ENCODE measurements around the gene GUCY2F. TPM values are rescaled to one million over a fixed set of nuclear protein-coding genes. Genes with fewer than 3 reads are reported as not detected.
A peak's percentile ranks its signal among the peaks of the same experiment; 100 is the strongest.

The GUCY2F gene
- total and polyA plus RNA-seq, 2 donors (not counting 1 experiment from before 2014, with no cell fraction given): under 0.01 TPM; not detected in 1

DNA sequence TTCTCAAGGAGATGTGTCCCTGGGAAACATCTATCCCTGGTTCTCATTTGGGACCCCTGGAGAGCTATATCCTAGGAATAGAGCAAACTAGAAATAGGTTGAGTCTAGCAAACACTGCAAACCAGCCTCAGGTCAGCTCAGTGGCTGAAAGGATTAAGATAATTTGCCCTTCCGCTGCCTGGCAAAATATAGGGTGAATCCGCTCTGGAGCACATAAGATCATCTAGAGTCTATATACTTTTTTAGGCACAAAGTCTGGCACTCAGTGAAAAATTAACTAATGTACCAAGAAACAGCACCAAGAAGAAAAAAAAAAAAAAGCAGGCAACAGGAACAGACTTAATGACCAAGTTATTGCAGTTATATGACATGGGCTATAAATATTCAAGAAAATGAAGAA is 7.3 kb upstream of the GUCY2F start:
- no peaks in the 10 kb centered on the region for H3K79me2 ChIP-seq (ENCODE audit: control insufficient read depth, insufficient read depth, low read length)
- no peak overlapping the region for H3K9ac ChIP-seq (ENCODE audit: insufficient read depth, low read length)
- no peaks in the 10 kb centered on the region for H3K27me3 ChIP-seq (ENCODE audit: control insufficient read depth, insufficient read depth, low read length)
- no peak overlapping the region for H3K4me2 ChIP-seq (ENCODE audit: extremely low read depth, insufficient read depth, low read length)
- H3K4me3 ChIP-seq (replicated peaks in 1 of 4; ENCODE audit: control extremely low read depth in 1 of 4, insufficient read depth in 1 of 4, low read depth in 3 of 4, low read length in 4 of 4): no peak overlapping the region
- H2AFZ ChIP-seq (ENCODE audit: low read length): no peak overlapping the region
- H3K9me3 ChIP-seq (ENCODE audit: control insufficient read depth, insufficient read depth, low read depth, low read length): no peaks in the 10 kb centered on the region
- no peaks in the 10 kb centered on the region for H3K4me1 ChIP-seq (ENCODE audit: control insufficient read depth, extremely low read depth, insufficient read depth, low read length)
- no peaks in the 10 kb centered on the region for H4K20me1 ChIP-seq (ENCODE audit: control insufficient read depth, extremely low read depth, insufficient read depth, low read length)
- DNase-seq (ENCODE audit: low read depth in 2 of 2): no peak
- no peak overlapping the region for H3K27ac ChIP-seq (ENCODE audit: insufficient read depth, low read length)
- no peaks in the 10 kb centered on the region for H3K36me3 ChIP-seq (ENCODE audit: control insufficient read depth, insufficient read depth, low read length)
- no peak for TF ChIP-seq EZH2 (IDR thresholded peaks at IDR 0.05; ENCODE audit: low read length, missing control alignments)
- TF ChIP-seq, protein P1, sequence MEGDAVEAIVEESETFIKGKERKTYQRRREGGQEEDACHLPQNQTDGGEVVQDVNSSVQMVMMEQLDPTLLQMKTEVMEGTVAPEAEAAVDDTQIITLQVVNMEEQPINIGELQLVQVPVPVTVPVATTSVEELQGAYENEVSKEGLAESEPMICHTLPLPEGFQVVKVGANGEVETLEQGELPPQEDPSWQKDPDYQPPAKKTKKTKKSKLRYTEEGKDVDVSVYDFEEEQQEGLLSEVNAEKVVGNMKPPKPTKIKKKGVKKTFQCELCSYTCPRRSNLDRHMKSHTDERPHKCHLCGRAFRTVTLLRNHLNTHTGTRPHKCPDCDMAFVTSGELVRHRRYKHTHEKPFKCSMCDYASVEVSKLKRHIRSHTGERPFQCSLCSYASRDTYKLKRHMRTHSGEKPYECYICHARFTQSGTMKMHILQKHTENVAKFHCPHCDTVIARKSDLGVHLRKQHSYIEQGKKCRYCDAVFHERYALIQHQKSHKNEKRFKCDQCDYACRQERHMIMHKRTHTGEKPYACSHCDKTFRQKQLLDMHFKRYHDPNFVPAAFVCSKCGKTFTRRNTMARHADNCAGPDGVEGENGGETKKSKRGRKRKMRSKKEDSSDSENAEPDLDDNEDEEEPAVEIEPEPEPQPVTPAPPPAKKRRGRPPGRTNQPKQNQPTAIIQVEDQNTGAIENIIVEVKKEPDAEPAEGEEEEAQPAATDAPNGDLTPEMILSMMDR (conservative IDR thresholded peaks at IDR 0.05 in 1 of 2, IDR thresholded peaks at IDR 0.05 in 1 of 2; ENCODE audit: low read depth in 1 of 2, low read length in 2 of 2): no peak

DNA sequence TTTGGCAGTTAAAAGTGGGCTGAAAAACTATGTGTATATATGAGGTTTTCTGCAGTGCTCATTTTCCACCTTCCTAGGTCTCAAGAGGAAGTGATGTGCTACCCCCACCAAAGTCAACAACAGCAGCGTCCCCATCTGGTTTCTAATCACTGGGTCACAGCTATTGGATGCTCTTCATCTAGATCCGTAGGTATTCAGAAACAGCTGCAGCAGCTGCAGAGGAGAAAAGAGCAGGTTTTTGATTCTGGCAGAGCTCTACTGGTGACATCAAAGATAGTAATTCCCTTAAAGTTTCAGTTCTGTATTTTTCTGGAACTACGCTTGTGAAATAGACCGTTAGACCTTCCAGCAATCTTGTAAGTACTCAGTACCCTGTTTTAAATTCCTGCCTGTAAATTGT is 5.8 kb upstream of the GUCY2F start:
- no peaks in the 10 kb centered on the region for H3K4me1 ChIP-seq (ENCODE audit: control insufficient read depth, extremely low read depth, insufficient read depth, low read length)
- no peaks in the 10 kb centered on the region for H3K36me3 ChIP-seq (ENCODE audit: control insufficient read depth, insufficient read depth, low read length)
- no peak overlapping the region for H3K4me3 ChIP-seq (replicated peaks in 1 of 4; ENCODE audit: control extremely low read depth in 1 of 4, insufficient read depth in 1 of 4, low read depth in 3 of 4, low read length in 4 of 4)
- no peaks in the 10 kb centered on the region for H3K9me3 ChIP-seq (ENCODE audit: control insufficient read depth, insufficient read depth, low read depth, low read length)
- no peak overlapping the region for H2AFZ ChIP-seq (ENCODE audit: low read length)
- H3K27ac ChIP-seq (ENCODE audit: insufficient read depth, low read length): no peak overlapping the region
- H3K4me2 ChIP-seq (ENCODE audit: extremely low read depth, insufficient read depth, low read length): no peak overlapping the region
- H3K9ac ChIP-seq (ENCODE audit: insufficient read depth, low read length): no peak overlapping the region
- no peaks in the 10 kb centered on the region for H3K27me3 ChIP-seq (ENCODE audit: control insufficient read depth, insufficient read depth, low read length)
- no peaks in the 10 kb centered on the region for H4K20me1 ChIP-seq (ENCODE audit: control insufficient read depth, extremely low read depth, insufficient read depth, low read length)
- DNase-seq (ENCODE audit: low read depth in 2 of 2): no peak
- TF ChIP-seq EZH2 (IDR thresholded peaks at IDR 0.05; ENCODE audit: low read length, missing control alignments): no peak
- TF ChIP-seq, protein P1 (conservative IDR thresholded peaks at IDR 0.05 in 1 of 2, IDR thresholded peaks at IDR 0.05 in 1 of 2; ENCODE audit: low read depth in 1 of 2, low read length in 2 of 2): no peak
- no peaks in the 10 kb centered on the region for H3K79me2 ChIP-seq (ENCODE audit: control insufficient read depth, insufficient read depth, low read length)

- no peaks in the 10 kb centered on the region for H3K9me3 ChIP-seq (ENCODE audit: control insufficient read depth, insufficient read depth, low read depth, low read length)
- H3K4me1 ChIP-seq (ENCODE audit: control insufficient read depth, extremely low read depth, insufficient read depth, low read length): no peaks in the 10 kb centered on the region
- H2AFZ ChIP-seq (ENCODE audit: low read length): no peak overlapping the region
- TF ChIP-seq, protein P1 (conservative IDR thresholded peaks at IDR 0.05 in 1 of 2, IDR thresholded peaks at IDR 0.05 in 1 of 2; ENCODE audit: low read depth in 1 of 2, low read length in 2 of 2): peak; percentile 81 to 86
- TF ChIP-seq EZH2 (IDR thresholded peaks at IDR 0.05; ENCODE audit: low read length, missing control alignments): no peak
- no peaks in the 10 kb centered on the region for H3K36me3 ChIP-seq (ENCODE audit: control insufficient read depth, insufficient read depth, low read length)
- peak; percentile 44 to 75 for DNase-seq (ENCODE audit: low read depth in 2 of 2)
- H3K4me3 ChIP-seq (replicated peaks in 1 of 4; ENCODE audit: control extremely low read depth in 1 of 4, insufficient read depth in 1 of 4, low read depth in 3 of 4, low read length in 4 of 4): no peak overlapping the region
- H3K9ac ChIP-seq (ENCODE audit: insufficient read depth, low read length): no peak overlapping the region
- no peak overlapping the region for H3K4me2 ChIP-seq (ENCODE audit: extremely low read depth, insufficient read depth, low read length)
- no peaks in the 10 kb centered on the region for H3K27me3 ChIP-seq (ENCODE audit: control insufficient read depth, insufficient read depth, low read length)
- H3K79me2 ChIP-seq (ENCODE audit: control insufficient read depth, insufficient read depth, low read length): no peaks in the 10 kb centered on the region
- H4K20me1 ChIP-seq (ENCODE audit: control insufficient read depth, extremely low read depth, insufficient read depth, low read length): no peaks in the 10 kb centered on the region
- H3K27ac ChIP-seq (ENCODE audit: insufficient read depth, low read length): no peak overlapping the region
Observed at GRCh38 chrX:109485470-109486340, 3.8 kb upstream of the GUCY2F start.
